GM19468 (cell line): ENCODE data around the gene ITGB3BP.
"Not testable (repeated sequence)": the region's sequence is repeated elsewhere in the genome, so short reads cannot be mapped to it uniquely, and the experiment has no call there.

Source experiments
- ATAC-seq: cut with Tn5 transposase; IDR thresholded peaks from one replicate; pipeline ENCODE4 v1.9.1; 2021; ENCODE audit warnings: mild to moderate bottlenecking, moderate library complexity, moderate number of reproducible peaks; ENCODE audit not compliant: unreplicated experiment; ENCODE audit errors: extremely low read depth

Gene ITGB3BP

DNA sequence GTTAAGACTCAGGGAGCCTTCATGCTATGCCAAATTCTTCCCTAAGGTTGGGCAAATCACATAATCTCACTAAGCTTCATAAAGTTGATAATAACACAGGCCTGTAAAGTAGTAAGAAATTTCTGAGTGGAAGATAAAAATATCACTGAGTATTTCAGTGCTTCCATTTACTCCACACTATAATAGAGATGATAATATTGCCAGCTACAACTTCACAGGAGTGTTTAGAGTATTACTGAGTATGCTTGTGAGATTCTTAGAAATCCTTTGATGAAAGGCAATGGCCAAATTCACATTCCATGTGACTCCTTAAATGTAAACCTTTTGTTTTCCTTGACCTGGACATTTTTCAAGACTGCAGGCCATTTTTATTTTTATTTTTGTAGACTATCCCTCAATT lies 10.4 kb downstream of the ITGB3BP start:
- no peak for ATAC-seq

GRCh38 chr1:63509718-63510117 lies 13.3 kb downstream of the ITGB3BP start:
- no peak for ATAC-seq

DNA sequence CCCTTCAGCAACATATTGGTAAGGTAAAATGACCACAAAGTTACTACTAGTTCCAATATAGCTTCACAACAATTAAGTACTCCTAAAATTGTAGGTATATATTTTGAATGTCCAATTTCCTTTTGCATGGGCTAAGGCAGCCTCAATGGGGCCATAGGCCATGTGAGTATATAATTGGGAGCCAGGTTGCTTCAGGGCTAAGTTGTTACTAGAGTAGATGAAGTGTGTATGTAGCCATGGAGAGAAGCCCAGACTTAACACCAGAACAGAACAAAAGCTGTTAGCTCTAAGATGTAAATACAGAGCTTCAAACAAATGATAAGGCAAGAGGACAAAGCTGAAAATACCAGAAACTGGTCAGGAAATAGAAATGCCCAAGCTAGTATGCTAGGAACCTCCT lies 16.2 kb downstream of the ITGB3BP start:
- ATAC-seq = no peak

DNA sequence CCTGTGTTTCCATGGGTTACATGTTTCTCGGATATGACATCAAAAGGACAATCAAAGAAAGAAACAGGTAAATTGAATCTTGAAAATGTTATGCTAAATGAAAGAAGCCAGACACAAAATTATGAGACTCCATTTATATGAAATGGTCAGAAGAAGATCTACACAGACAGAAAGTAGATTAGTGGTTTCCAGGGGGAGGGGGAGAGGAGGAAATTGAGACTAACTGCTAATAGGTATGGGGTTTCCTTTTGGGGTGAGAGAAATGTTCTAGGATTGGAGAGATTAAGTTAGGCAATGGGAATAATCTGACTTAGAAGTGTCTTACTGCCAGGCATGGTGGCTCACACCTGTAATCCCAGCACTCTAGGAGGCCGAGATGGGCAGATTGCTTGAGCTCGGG lies 21.8 kb downstream of the ITGB3BP start:
- ATAC-seq = no peak

DNA sequence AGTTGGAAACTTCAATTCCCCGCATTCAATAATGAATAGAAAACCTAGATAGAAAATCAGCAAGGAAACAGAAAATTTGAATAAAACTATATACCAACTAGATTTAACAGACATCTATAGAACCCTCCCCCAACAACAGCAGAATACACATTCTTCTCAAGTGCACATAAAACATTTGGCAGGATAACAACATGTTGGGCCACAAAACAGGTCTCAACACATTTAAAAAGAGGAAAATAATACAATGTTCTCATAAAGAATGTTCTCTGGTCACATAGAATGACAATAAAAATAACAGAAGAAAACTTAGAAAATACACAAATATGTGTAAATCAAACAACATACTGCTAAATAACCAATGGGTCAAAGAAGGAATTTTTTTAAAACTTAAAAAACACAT lies 24.9 kb downstream of the ITGB3BP start:
- no peak for ATAC-seq

GRCh38 chr1:63497577-63497976 lies 25.4 kb downstream of the ITGB3BP start:
- no peak for ATAC-seq

- ATAC-seq = no peak
Observed at GRCh38 chr1:63487336-63488065, 35.5 kb downstream of the ITGB3BP start.

DNA sequence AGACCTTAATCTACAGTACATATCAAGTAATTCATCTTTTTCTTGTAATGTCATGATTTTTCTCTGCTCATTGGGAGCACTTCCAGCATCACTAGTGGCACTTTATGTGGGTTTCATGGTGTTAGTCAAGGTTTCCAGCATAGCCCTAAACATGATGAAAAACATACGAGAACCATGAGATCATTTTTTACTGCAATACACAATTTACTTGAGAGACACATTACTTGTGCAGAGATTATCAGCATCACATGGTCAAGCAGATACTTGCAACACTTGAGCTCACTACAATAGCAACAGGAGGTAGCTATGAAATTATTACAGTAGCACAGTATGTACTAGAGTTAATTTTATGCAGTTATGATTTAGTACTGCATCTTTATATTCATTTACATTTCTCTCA lies 36.4 kb downstream of the ITGB3BP start:
- no peak for ATAC-seq

GRCh38 chr1:63480057-63480456 lies 43.0 kb downstream of the ITGB3BP start:
- no peak for ATAC-seq

- ATAC-seq = no peak
Observed at GRCh38 chr1:63475761-63476160, 47.3 kb downstream of the ITGB3BP start.

GRCh38 chr1:63468683-63469082 lies 54.3 kb downstream of the ITGB3BP start:
- not testable (repeated sequence) for ATAC-seq

DNA sequence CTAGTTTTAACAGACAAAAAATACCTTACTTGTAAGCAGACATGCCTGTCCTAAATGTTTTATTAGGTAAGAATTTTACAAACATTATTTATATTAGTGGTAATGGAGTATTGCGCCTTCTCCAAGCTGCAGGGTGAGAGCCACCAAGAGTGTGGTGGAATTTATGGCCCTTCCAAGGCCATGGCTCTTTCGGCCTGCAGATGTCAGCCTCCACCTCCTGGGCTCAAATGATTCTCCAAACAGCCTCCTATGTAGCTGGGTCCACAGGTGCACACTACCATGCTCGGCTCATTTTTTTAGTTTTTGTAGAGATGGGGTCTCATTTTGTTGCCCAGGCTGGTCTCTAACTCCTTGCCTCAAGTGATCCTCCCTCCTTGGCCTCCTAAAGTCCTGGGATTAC lies 56.3 kb downstream of the ITGB3BP start:
- ATAC-seq = no peak

DNA sequence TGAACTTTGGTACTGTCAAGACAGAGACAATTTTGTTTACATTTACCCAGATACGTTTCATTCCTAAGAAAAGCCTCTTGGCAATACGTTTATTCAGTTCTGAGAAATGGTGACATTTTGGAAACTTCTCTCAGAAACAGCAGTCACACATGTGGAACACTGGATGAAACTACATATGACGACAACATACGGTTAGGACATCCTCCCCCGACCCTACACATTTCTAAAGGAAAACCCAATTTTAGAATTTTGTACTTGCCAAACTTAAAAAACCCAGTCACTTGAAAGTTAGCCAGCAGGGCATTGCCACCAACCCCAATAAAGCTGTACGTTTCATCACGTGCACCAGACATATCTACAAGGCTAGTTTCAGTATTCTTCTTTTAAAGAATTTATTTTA lies 56.8 kb downstream of the ITGB3BP start:
- ATAC-seq = no peak

DNA sequence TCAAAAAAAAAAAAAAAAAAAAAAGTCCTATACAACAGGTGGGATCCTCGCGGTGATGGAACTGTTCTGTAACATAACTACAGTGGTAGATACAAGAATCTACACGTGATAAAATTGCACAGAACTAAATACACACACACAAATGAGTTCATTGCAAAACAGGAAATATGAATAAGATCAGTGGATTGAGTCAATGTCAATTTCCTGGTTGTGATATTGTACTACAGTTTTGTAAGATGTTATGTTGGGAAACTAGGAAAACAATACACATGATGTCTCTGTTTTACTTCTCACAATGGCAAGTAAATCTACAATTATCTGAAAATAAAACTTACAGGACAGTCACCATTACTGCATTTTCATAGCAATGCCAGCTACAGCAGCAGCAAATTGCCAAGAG lies 59.8 kb downstream of the ITGB3BP start:
- ATAC-seq = no peak

GRCh38 chr1:63461661-63462230 lies 61.3 kb downstream of the ITGB3BP start:
- ATAC-seq = no peak

- ATAC-seq = no peak
Observed at GRCh38 chr1:63458750-63459149, 64.3 kb downstream of the ITGB3BP start.

GRCh38 chr1:63454269-63454668 lies 68.8 kb downstream of the ITGB3BP start:
- no peak for ATAC-seq

GRCh38 chr1:63453232-63453631 lies 69.8 kb downstream of the ITGB3BP start:
- no peak for ATAC-seq

GRCh38 chr1:63450416-63450815 lies 72.6 kb downstream of the ITGB3BP start:
- no peak for ATAC-seq

DNA sequence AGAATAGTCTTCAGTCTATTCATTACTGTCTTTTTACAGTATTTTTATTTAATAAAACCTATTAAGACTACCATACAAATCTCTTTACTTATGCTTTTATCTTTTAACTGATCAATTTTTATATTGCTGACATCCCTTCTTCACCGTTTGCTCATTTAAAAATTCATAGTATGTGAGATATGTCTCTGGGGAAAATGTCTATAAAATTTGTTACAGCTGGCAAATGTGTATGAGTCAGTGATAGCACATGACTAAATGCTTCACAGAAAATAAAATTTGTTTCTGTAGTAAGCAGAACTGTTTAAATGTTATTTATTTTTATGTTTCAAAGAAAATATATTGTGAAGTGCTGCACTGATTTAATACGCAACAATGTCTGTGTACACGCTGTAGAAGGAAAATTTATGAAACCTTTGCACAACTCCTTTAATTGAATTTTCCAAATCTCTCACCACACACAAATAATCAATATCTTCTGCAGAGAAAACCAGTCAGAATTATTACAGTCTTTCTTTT lies 74.2 kb downstream of the ITGB3BP start:
- ATAC-seq = no peak

DNA sequence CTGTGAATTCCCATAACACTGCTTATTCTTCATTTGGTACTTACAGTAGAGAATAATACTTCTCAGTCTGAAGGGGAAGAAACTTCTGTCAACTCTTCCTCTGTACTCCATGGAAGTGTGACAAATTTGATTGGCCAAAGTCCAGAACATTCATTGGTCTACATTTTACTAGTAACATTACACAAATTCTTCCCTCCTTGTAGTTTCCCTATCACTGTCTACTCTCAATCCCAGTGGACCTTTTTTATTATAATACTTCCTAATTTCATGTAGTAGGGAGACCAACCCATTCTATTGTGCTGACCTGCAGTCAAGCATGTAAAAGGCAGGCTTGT lies 80.9 kb downstream of the ITGB3BP start:
- ATAC-seq = no peak

- no peak for ATAC-seq
Observed at GRCh38 chr1:63435161-63435560, 87.9 kb downstream of the ITGB3BP start.
